HepG2 (cell line): Measurements from ENCODE around the gene MYO16. TPM values are rescaled to one million over a fixed set of nuclear protein-coding genes. Genes with fewer than 3 reads are reported as not detected.
"Not testable (repeated sequence)": the region's sequence is repeated elsewhere in the genome, so short reads cannot be mapped to it uniquely, and the experiment has no call there.

Source experiments
- ATAC-seq: fragments of 200-7000 bp; cut with Tn5 transposase; 3 replicates; pipeline ENCODE4 v1.9.1; 2020; ENCODE audit warnings: mild to moderate bottlenecking, moderate library complexity
- BruUV-seq: library from RNA; stranded (reverse); fragments of 400-500 nt; replicated peaks from 2 replicates; lab custom pipeline; 2021; lab: Mats Ljungman, UMichigan
- CTCF ChIA-PET: fragments of 300-600 bp; formaldehyde crosslinking; extraction: SDS; loops from one replicate; lab custom pipeline; 2021; ENCODE audit warnings: low total read pairs, inconsistent platforms, low intra/inter-chr PET ratio; lab: Yijun Ruan, JAX
- POLR2A ChIA-PET: fragments of 350-600 bp; sonication (Branson Sonifier 250); formaldehyde crosslinking; loops from one replicate; lab custom pipeline; 2020; ENCODE audit warnings: antibody characterized with exemption, inconsistent platforms; lab: Yijun Ruan, JAX
- DNase-seq: peaks from one replicate; pipeline ENCODE4 v3.0.0-alpha.2; 2015; ENCODE audit warnings: low spot score
- FAIRE-seq: peaks from 3 replicates; lab custom pipeline; 2011; peaks lifted over from hg19 to GRCh38; lab: Jason Lieb, UNC
- H2AFZ ChIP-seq: one replicate; pipeline ENCODE4 v1.6.1; 2011; ENCODE audit warnings: low read length, inconsistent platforms
- H3K27ac ChIP-seq: fragments of 300-600 bp; 3 replicates; pipeline ENCODE4 v1.8.0; 2011; ENCODE audit warnings: mixed run types, mild to moderate bottlenecking, mixed read lengths, low read length, inconsistent platforms; ENCODE audit not compliant: insufficient read depth; ENCODE audit errors: extremely low read length
- H3K27me3 ChIP-seq, 2 experiments: fragments of 200-600 bp in 1 of 2; 2 replicates in 1 of 2; 3 replicates in 1 of 2; pipeline versions ENCODE4 v1.6.0 to v1.8.0; 2011; ENCODE audit warnings: low read length in 2 of 2, mild to moderate bottlenecking in 2 of 2, moderate library complexity in 2 of 2, inconsistent platforms in 1 of 2; ENCODE audit not compliant: insufficient read depth in 2 of 2, control insufficient read depth in 1 of 2
- H3K36me3 ChIP-seq, 2 experiments: fragments of 200-600 bp in 1 of 2; replicated peaks in 1 of 2; 2 replicates in 1 of 2; 3 replicates in 1 of 2; pipeline versions ENCODE4 v1.5.1 to v1.8.0; 2011; ENCODE audit warnings: low read length in 2 of 2, inconsistent platforms in 1 of 2; ENCODE audit not compliant: insufficient read depth in 2 of 2, control insufficient read depth in 1 of 2
- H3K4me1 ChIP-seq: 2 replicates; pipeline ENCODE4 v1.5.1; 2012; ENCODE audit warnings: low read length, inconsistent platforms; ENCODE audit not compliant: insufficient read depth
- H3K4me2 ChIP-seq: 2 replicates; pipeline ENCODE4 v1.6.0; 2011; ENCODE audit warnings: low read depth, low read length, inconsistent platforms
- H3K4me3 ChIP-seq, 3 experiments: fragments of 200-600 bp in 1 of 3; sonication (generic), shearing (Covaris generic) in 1 of 3; replicated peaks in 1 of 3; 2 replicates each; pipeline ENCODE4 v1.5.1; 2011 to 2016; ENCODE audit warnings: low read length in 3 of 3, inconsistent platforms in 2 of 3, low read depth in 2 of 3, mild to moderate bottlenecking in 2 of 3, control low read depth in 1 of 3, mixed read lengths in 1 of 3; ENCODE audit not compliant: insufficient read depth in 1 of 3
- H3K79me2 ChIP-seq: one replicate; pipeline ENCODE4 v1.6.1; 2011; ENCODE audit warnings: low read length, inconsistent platforms; ENCODE audit not compliant: insufficient read depth
- H3K9ac ChIP-seq: 2 replicates; pipeline ENCODE4 v1.6.0; 2011; ENCODE audit warnings: mild to moderate bottlenecking, low read depth, low read length, inconsistent platforms; ENCODE audit not compliant: insufficient read depth
- H3K9me3 ChIP-seq: 2 replicates; pipeline ENCODE4 v1.5.1; 2012; ENCODE audit warnings: mild to moderate bottlenecking, low read length
- H4K20me1 ChIP-seq: 2 replicates; pipeline ENCODE4 v1.6.0; 2011; ENCODE audit warnings: inconsistent platforms, mild to moderate bottlenecking, low read length, moderate library complexity; ENCODE audit not compliant: insufficient read depth
- DPF2 ChIP-seq: sonication (generic); formaldehyde crosslinking; IDR thresholded peaks from 2 replicates; pipeline ENCODE4 v1.4.0; 2020; ENCODE audit warnings: mild to moderate bottlenecking, low read depth, missing genetic modification reagents, borderline replicate concordance
- HOXA7 ChIP-seq: sonication (generic); formaldehyde crosslinking; IDR thresholded peaks from 2 replicates; pipeline ENCODE4 v1.8.1; 2022; ENCODE audit warnings: mild to moderate bottlenecking, missing genetic modification reagents, moderate library complexity
- KDM5A ChIP-seq: fragments of 200-600 bp; sonication (generic); IDR thresholded peaks from 2 replicates; pipeline ENCODE4 v1.7.0; 2018; ENCODE audit warnings: antibody characterized with exemption, mild to moderate bottlenecking, low read length, borderline replicate concordance
- NR2F2 ChIP-seq: IDR thresholded peaks from 2 replicates; pipeline ENCODE4 v1.6.1; 2012; ENCODE audit warnings: low read depth, inconsistent platforms, borderline replicate concordance
- PHF8 ChIP-seq: sonication (generic); formaldehyde crosslinking; IDR thresholded peaks from 2 replicates; pipeline ENCODE4 v1.5.0; 2020; ENCODE audit warnings: missing genetic modification reagents
- TARDBP ChIP-seq: sonication (generic); formaldehyde crosslinking; IDR thresholded peaks from 2 replicates; pipeline ENCODE4 v1.8.0; 2022; ENCODE audit warnings: mild to moderate bottlenecking, missing genetic modification reagents
- ZBTB20 ChIP-seq: sonication (generic); formaldehyde crosslinking; IDR thresholded peaks from 2 replicates; pipeline ENCODE4 v1.8.1; 2023; ENCODE audit warnings: missing genetic modification reagents, low read depth, mild to moderate bottlenecking, borderline replicate concordance
- ZNF207 ChIP-seq: fragments of 450-650 bp; IDR thresholded peaks from 2 replicates; pipeline ENCODE4 v1.6.1; 2016; ENCODE audit warnings: antibody characterized with exemption, borderline replicate concordance
- ZNF460 ChIP-seq: sonication (generic); formaldehyde crosslinking; IDR thresholded peaks from 2 replicates; pipeline ENCODE4 v1.5.1; 2020; ENCODE audit warnings: missing genetic modification reagents, mild to moderate bottlenecking, borderline replicate concordance
- ZNF549 ChIP-seq: sonication (generic); formaldehyde crosslinking; IDR thresholded peaks from 2 replicates; pipeline ENCODE4 v1.5.0; 2020; ENCODE audit warnings: missing genetic modification reagents
- ZNF598 ChIP-seq: sonication (generic); formaldehyde crosslinking; IDR thresholded peaks from 2 replicates; pipeline ENCODE4 v1.5.1; 2020; ENCODE audit warnings: mild to moderate bottlenecking, missing genetic modification reagents, borderline replicate concordance
- ZNF737 ChIP-seq: sonication (generic); formaldehyde crosslinking; IDR thresholded peaks from 2 replicates; pipeline ENCODE4 v1.5.0; 2020; ENCODE audit warnings: missing genetic modification reagents, mild to moderate bottlenecking, borderline replicate concordance
- ZNF75D ChIP-seq: sonication (generic); formaldehyde crosslinking; IDR thresholded peaks from 2 replicates; pipeline ENCODE4 v1.8.1; 2023; ENCODE audit warnings: missing genetic modification reagents, mild to moderate bottlenecking, borderline replicate concordance
- WGBS: methylation state at CpG from one replicate; pipeline ENCODE4 v1.1.6; 2017; ENCODE audit warnings: low lambda C conversion rate; 5-methylcytosine and 5-hydroxymethylcytosine counted together
- in situ Hi-C: cut with HindIII; loops from 2 replicates; pipeline ENCODE4 v1.10.0; 2017; ENCODE audit warnings: low pct_unique_long_range_greater_than_20kb; ENCODE audit not compliant: extremely low pct_ligation_motif_present
- intact Hi-C: fragments of 100-400 bp; cut with micrococcal nuclease; formaldehyde crosslinking; loops from one replicate; pipeline ENCODE4 v1.10.0; 2022; ENCODE audit not compliant: unreplicated experiment
- polyA plus RNA-seq, 8 experiments: library from polyadenylated mRNA; depleted of rRNA in 3 of 8; stranded (reverse) in 7 of 8; unstranded in 1 of 8; fragments of >200 nt; fragmentation: Illumina TruSeq in 4 of 8; extraction: Trizol in 4 of 8; gene quantifications; 2 replicates each; pipeline versions ENCODE4 v1.2.1 to v1.2.3, GENCODE V29; 2011 to 2016; ENCODE audit warnings: low read depth in 4 of 8, missing spikeins in 1 of 8, mixed read lengths in 1 of 8; ENCODE audit not compliant: insufficient read depth in 1 of 8
- total RNA-seq, 5 experiments: library from RNA; depleted of rRNA; stranded (reverse); fragments of >200 nt; fragmentation: Illumina TruSeq; extraction: Trizol; gene quantifications; 2 replicates each; pipeline ENCODE4 v1.2.3, GENCODE V29; 2016; ENCODE audit warnings: low read depth in 1 of 5

The MYO16 gene
- total and polyA plus RNA-seq, 2 of the 13 experiments (the other 11 are each of a cell fraction or from before 2014, with no cell fraction given): not detected

GRCh38 chr13:108987944-108988343 lies 358.5 kb downstream of the MYO16 start:
- POLR2A ChIA-PET: no interaction called here
- CTCF ChIA-PET: no interaction called here
- no peaks in the 10 kb centered on the region for H3K4me1 ChIP-seq
- WGBS: under 1% methylated on average over 5 of the region's 5 CpGs
- H2AFZ ChIP-seq: no peak overlapping the region
- no peak overlapping the region for H3K4me2 ChIP-seq
- no peak overlapping the region for H3K4me3 ChIP-seq
- no peak for TF ChIP-seq KDM5A
- no peak for TF ChIP-seq HOXA7
- no peak for TF ChIP-seq ZNF460 (CRISPR knock-in tag)
- no peak for TF ChIP-seq ZNF207
- TF ChIP-seq ZBTB20: no peak
- no peak for TF ChIP-seq ZNF737 (CRISPR knock-in tag)
- no peak for TF ChIP-seq ZNF549
- TF ChIP-seq NR2F2: no peak
- no peak for TF ChIP-seq TARDBP (CRISPR knock-in tag)
- no peak for TF ChIP-seq PHF8
- TF ChIP-seq ZNF598 (CRISPR knock-in tag): no peak
- no peak for TF ChIP-seq DPF2 (CRISPR knock-in tag)
- TF ChIP-seq ZNF75D: no peak
- in situ Hi-C loops (no loop called here), intact Hi-C loops (no loop called here)
- no peaks in the 10 kb centered on the region for H3K79me2 ChIP-seq
- FAIRE-seq: no peak
- H4K20me1 ChIP-seq: no peaks in the 10 kb centered on the region
- H3K27me3 ChIP-seq: no peaks in the 10 kb centered on the region
- no peaks in the 10 kb centered on the region for H3K9me3 ChIP-seq
- no peak overlapping the region for H3K27ac ChIP-seq
- H3K9ac ChIP-seq: no peak overlapping the region
- no peak for ATAC-seq
- no peaks in the 10 kb centered on the region for H3K36me3 ChIP-seq
- no TSS peak for BruUV-seq
- no peak for DNase-seq

- H3K4me2 ChIP-seq, CTCF ChIA-PET, H2AFZ ChIP-seq, POLR2A ChIA-PET, FAIRE-seq, H3K9ac ChIP-seq, H3K27ac ChIP-seq, H3K4me1 ChIP-seq, H3K9me3 ChIP-seq, BruUV-seq, DNase-seq, H4K20me1 ChIP-seq, intact Hi-C loops, H3K4me3 ChIP-seq, ATAC-seq, H3K27me3 ChIP-seq, in situ Hi-C loops, H3K79me2 ChIP-seq, H3K36me3 ChIP-seq: not testable (repeated sequence)
- 6% methylated on average over 3 of the region's 3 CpGs for WGBS
Observed at GRCh38 chr13:108991416-108991815, 362.0 kb downstream of the MYO16 start.
